GM21737 (cell line): Measurements from ENCODE around the gene MYL10.

Experiments
- ATAC-seq: cut with Tn5 transposase; IDR thresholded peaks from one replicate; pipeline ENCODE4 v1.9.1; 2021; ENCODE audit warnings: mild to moderate bottlenecking, moderate library complexity; ENCODE audit not compliant: unreplicated experiment

Gene MYL10

GRCh38 chr7:101598986-101599771 lies 29.9 kb downstream of the MYL10 start:
- no peak for ATAC-seq

GRCh38 chr7:101598422-101598985 lies 30.6 kb downstream of the MYL10 start:
- no peak for ATAC-seq

- no peak for ATAC-seq
Observed at GRCh38 chr7:101597941-101598340, 31.2 kb downstream of the MYL10 start.

- no peak for ATAC-seq
Observed at GRCh38 chr7:101596898-101597297, 32.2 kb downstream of the MYL10 start.

GRCh38 chr7:101595766-101596537 lies 33.1 kb downstream of the MYL10 start:
- ATAC-seq, result no peak

- ATAC-seq, result no peak
Observed at GRCh38 chr7:101595246-101595645, 33.9 kb downstream of the MYL10 start.

- no peak for ATAC-seq
Observed at GRCh38 chr7:101594790-101595189, 34.3 kb downstream of the MYL10 start.

- no peak for ATAC-seq
Observed at GRCh38 chr7:101593556-101593955, 35.5 kb downstream of the MYL10 start.

- no peak for ATAC-seq
Observed at GRCh38 chr7:101591504-101591903, 37.6 kb downstream of the MYL10 start.

GRCh38 chr7:101590663-101591435 lies 38.2 kb downstream of the MYL10 start:
- ATAC-seq, result no peak

- ATAC-seq, result no peak
Observed at GRCh38 chr7:101589976-101590662, 39.0 kb downstream of the MYL10 start.

GRCh38 chr7:101589052-101589451 lies 40.0 kb downstream of the MYL10 start:
- no peak for ATAC-seq

- ATAC-seq, result no peak
Observed at GRCh38 chr7:101588131-101588935, 40.8 kb downstream of the MYL10 start.

GRCh38 chr7:101586906-101587677 lies 42.0 kb downstream of the MYL10 start:
- ATAC-seq, result no peak

- no peak for ATAC-seq
Observed at GRCh38 chr7:101586078-101586905, 42.8 kb downstream of the MYL10 start.

- no peak for ATAC-seq
Observed at GRCh38 chr7:101582971-101583370, 46.1 kb downstream of the MYL10 start.

- ATAC-seq, result no peak
Observed at GRCh38 chr7:101581891-101582290, 47.2 kb downstream of the MYL10 start.

GRCh38 chr7:101580596-101580995 lies 48.5 kb downstream of the MYL10 start:
- no peak for ATAC-seq
